Measurements from ENCODE around the gene LRRC66. TPM values are rescaled to one million over a fixed set of nuclear protein-coding genes. Genes with fewer than 3 reads are reported as not detected.

Gene LRRC66, protein sequence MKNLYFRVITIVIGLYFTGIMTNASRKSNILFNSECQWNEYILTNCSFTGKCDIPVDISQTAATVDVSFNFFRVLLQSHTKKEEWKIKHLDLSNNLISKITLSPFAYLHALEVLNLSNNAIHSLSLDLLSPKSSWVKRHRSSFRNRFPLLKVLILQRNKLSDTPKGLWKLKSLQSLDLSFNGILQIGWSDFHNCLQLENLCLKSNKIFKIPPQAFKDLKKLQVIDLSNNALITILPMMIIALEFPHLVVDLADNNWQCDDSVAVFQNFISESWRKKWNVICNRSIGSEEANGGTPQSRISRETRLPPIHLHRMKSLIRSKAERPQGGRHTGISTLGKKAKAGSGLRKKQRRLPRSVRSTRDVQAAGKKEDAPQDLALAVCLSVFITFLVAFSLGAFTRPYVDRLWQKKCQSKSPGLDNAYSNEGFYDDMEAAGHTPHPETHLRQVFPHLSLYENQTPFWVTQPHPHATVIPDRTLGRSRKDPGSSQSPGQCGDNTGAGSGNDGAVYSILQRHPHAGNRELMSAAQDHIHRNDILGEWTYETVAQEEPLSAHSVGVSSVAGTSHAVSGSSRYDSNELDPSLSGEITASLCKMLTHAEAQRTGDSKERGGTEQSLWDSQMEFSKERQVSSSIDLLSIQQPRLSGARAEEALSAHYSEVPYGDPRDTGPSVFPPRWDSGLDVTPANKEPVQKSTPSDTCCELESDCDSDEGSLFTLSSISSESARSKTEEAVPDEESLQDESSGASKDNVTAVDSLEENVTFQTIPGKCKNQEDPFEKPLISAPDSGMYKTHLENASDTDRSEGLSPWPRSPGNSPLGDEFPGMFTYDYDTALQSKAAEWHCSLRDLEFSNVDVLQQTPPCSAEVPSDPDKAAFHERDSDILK
- total RNA-seq (2012; rRNA removed) = 0.44 and 0.51 TPM in 2 replicates

DNA sequence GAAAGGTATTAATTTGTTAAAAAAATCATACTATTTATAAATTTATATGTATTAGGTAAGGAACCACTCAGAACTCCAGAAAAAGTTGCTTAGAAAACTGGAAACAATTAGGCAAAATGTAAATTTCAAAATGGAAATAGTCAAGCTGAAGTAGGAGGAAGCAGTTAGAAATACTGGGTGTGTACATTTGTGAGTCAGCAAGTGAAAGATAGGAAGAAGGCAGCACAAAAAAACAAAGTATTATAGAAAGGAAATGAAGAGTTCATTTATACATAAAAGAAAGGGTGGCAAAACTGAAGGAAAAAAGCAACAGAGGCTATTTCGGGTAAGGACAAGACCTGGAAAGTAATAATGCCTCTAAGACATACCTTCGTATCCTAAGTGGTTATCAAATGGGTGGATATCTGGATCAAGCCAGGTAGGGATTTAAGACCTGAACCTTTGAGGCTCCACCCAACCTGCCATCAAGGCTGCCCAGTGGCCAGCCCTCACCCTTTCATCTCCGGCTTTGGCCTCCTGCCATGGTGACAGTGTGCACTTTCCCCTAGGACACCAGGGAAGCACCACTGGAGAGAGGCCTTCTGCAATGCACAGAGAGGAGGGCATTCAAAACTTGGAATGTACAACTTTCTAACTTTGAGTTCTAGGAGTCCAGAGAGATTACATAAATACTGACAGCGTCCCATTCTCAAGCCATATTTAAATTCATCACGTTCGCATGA lies at the start of gene LRRC66:
Gene LRRC66, minus strand, starts transcription at position 428 of the 722 bp plus-strand sequence. CDS start 2,750 bp downstream, outside the sequence.
- peak within 1 kb of the TSS; percentile 27 for H3K4me3 ChIP-seq (ENCODE audit: low read length)
- H3K9ac ChIP-seq (ENCODE audit: low read depth, low read length) = no peak within 1 kb of the TSS
- H3K4me2 ChIP-seq (ENCODE audit: low read length) = peak within 1 kb of the TSS; percentile 9

DNA sequence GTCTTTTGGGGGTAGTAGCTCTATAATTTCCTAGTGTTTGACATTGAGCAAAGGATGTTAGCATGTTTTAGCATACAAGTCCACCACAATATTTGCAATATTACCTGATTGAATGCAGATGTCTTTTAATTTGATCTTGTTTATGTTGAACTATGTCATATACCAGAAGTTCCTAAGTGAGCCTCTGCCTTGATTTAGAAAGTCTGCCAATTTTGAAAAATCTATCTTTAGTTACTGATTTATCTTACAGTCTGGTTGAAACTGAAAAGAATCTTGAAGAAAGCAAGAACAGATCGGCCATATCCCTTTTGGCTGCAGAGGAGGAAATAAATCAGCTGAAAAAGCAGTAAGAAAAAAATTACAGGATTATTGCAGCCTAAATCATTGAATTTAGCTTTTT lies 49.4 kb upstream of the LRRC66 start:
- H3K9me3 ChIP-seq (replicated peaks; ENCODE audit: low read length) = no peaks in the 10 kb centered on the region
- peaks cover 5% of the 10 kb centered on the region for H3K27me3 ChIP-seq (ENCODE audit: control insufficient read depth, insufficient read depth, low read length)
- H3K4me3 ChIP-seq (ENCODE audit: low read length) = no peak overlapping the region
- no peaks in the 10 kb centered on the region for H3K36me3 ChIP-seq (ENCODE audit: insufficient read depth, low read length)
- H3K9ac ChIP-seq (ENCODE audit: low read depth, low read length) = no peak overlapping the region
- H3K4me1 ChIP-seq (ENCODE audit: control insufficient read depth, insufficient read depth, low read length) = no peaks in the 10 kb centered on the region
- H3K4me2 ChIP-seq (ENCODE audit: low read length) = no peak overlapping the region

More for the DNA sequence above, at the start of gene LRRC66:
- Histone ChIP-seq H3K9me3 (replicated peaks; ENCODE audit: low read length) (no peaks in the 10 kb centered on the region), H3K36me3 (ENCODE audit: insufficient read depth, low read length) (peaks cover 31% of the 10 kb centered on the region), H3K4me1 (ENCODE audit: control insufficient read depth, insufficient read depth, low read length) (peaks cover 6% of the 10 kb centered on the region), H3K27me3 (ENCODE audit: control insufficient read depth, insufficient read depth, low read length) (no peaks in the 10 kb centered on the region)

DNA sequence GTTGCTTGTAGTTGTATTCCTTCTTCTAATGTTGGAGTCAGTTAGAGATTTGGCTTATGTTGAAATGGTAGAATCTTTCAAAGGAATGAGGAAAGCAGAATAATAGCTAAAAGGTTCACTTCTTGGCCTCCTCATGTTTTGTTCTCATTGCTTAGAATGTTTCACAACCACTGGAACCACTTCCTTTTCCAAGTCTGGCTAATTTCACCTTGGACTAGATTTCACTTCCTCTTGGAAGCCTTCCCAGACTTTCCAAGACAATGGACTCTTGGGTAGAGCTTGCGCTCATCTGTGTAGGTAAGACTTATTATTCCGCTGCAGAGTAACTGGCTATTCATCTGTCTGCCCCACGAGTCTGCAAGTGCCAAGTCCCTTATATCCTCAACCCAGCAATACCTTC lies 39.2 kb upstream of the LRRC66 start:
- Histone ChIP-seq H3K4me3 (ENCODE audit: low read length) (no peak overlapping the region), H3K36me3 (ENCODE audit: insufficient read depth, low read length) (no peaks in the 10 kb centered on the region), H3K9me3 (replicated peaks; ENCODE audit: low read length) (no peaks in the 10 kb centered on the region), H3K4me2 (ENCODE audit: low read length) (no peak overlapping the region), H3K27me3 (ENCODE audit: control insufficient read depth, insufficient read depth, low read length) (no peaks in the 10 kb centered on the region), H3K4me1 (ENCODE audit: control insufficient read depth, insufficient read depth, low read length) (no peaks in the 10 kb centered on the region), H3K9ac (ENCODE audit: low read depth, low read length) (no peak overlapping the region)

DNA sequence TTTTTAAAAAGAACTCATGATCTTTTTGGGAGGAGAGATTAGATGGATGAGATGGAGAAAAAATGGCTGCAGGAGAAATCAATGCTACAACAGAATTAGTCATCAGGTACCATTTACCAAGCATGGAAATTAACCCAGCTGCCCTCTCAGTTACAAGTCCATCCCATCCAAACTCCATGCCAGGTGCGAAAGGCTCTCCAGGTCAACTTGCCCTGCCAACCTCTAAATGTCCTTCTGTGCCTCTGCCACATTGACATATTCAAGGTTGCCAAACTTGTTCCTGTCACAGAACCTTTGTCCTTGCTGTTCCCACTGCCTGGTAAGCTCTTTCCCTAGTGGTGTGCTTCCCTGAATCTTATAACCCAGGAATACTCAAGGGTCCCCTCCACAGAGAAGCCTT lies 38.1 kb upstream of the LRRC66 start:
- no peaks in the 10 kb centered on the region for H3K27me3 ChIP-seq (ENCODE audit: control insufficient read depth, insufficient read depth, low read length)
- H3K4me1 ChIP-seq (ENCODE audit: control insufficient read depth, insufficient read depth, low read length) = no peaks in the 10 kb centered on the region
- no peaks in the 10 kb centered on the region for H3K9me3 ChIP-seq (replicated peaks; ENCODE audit: low read length)
- no peak overlapping the region for H3K9ac ChIP-seq (ENCODE audit: low read depth, low read length)
- no peak overlapping the region for H3K4me3 ChIP-seq (ENCODE audit: low read length)
- no peak overlapping the region for H3K4me2 ChIP-seq (ENCODE audit: low read length)
- H3K36me3 ChIP-seq (ENCODE audit: insufficient read depth, low read length) = no peaks in the 10 kb centered on the region

DNA sequence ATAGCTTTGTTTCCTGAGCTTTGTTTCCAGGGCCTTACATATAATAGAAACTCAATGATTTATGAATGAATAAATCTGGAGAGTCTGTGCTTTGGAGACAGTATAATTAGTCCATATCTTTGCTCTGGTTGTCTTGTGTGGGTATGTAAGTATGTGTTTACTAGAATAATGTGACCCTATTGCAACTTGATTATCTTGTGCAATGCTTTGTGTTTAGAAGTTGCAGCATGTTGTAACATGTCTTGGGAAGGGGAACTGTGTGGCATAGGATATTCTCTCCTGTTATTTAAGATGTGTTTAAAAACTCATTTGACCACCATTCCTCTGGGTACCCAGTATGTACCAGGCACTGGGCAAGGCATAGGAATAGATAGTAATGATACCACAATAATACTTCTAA lies 37.0 kb upstream of the LRRC66 start:
- Histone ChIP-seq H3K4me1 (ENCODE audit: control insufficient read depth, insufficient read depth, low read length) (no peaks in the 10 kb centered on the region), H3K4me3 (ENCODE audit: low read length) (no peak overlapping the region), H3K4me2 (ENCODE audit: low read length) (no peak overlapping the region), H3K27me3 (ENCODE audit: control insufficient read depth, insufficient read depth, low read length) (no peaks in the 10 kb centered on the region), H3K9ac (ENCODE audit: low read depth, low read length) (no peak overlapping the region), H3K36me3 (ENCODE audit: insufficient read depth, low read length) (no peaks in the 10 kb centered on the region), H3K9me3 (replicated peaks; ENCODE audit: low read length) (no peaks in the 10 kb centered on the region)

DNA sequence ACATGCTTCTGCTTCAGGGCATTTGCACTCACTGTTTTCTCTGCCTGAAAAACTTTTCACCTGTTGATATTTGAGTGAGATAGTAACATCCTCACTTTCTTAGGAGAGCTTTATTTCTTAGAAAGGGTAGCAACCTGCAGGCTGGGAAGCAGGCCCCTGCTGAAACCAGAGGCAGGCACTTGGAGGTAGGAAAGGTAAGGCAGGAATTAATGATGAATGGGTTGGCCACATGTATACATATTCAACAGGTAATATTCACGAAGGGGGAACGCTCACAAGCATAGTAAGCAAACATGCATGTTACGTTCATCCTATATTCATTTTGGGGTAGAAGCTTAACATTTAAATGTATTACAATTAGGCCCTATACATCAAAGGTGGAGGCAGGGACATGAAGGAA lies 34.1 kb upstream of the LRRC66 start:
- Histone ChIP-seq H3K36me3 (ENCODE audit: insufficient read depth, low read length) (no peaks in the 10 kb centered on the region), H3K27me3 (ENCODE audit: control insufficient read depth, insufficient read depth, low read length) (peaks cover 3% of the 10 kb centered on the region), H3K4me2 (ENCODE audit: low read length) (no peak overlapping the region), H3K9me3 (replicated peaks; ENCODE audit: low read length) (no peaks in the 10 kb centered on the region), H3K9ac (ENCODE audit: low read depth, low read length) (no peak overlapping the region), H3K4me3 (ENCODE audit: low read length) (no peak overlapping the region), H3K4me1 (ENCODE audit: control insufficient read depth, insufficient read depth, low read length) (no peaks in the 10 kb centered on the region)

DNA sequence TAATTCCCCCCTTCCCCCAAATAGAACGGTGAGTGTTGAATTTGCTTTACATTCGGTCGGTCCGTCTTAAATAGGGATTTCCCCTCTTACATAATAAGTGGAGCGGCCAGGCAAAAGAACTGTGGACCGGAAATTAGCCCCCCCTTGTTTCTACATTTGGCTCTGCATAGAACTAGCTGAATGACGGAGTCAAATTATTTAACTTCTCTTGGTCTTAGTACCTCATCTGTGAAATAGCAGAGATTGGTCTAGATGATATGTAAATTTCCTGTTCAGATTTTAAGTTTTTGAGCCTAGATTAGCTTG lies 32.3 kb upstream of the LRRC66 start:
- Histone ChIP-seq H3K27me3 (ENCODE audit: control insufficient read depth, insufficient read depth, low read length) (peaks cover 3% of the 10 kb centered on the region), H3K4me3 (ENCODE audit: low read length) (peak overlapping the region; percentile 79), H3K36me3 (ENCODE audit: insufficient read depth, low read length) (no peaks in the 10 kb centered on the region), H3K9ac (ENCODE audit: low read depth, low read length) (no peak overlapping the region), H3K9me3 (replicated peaks; ENCODE audit: low read length) (no peaks in the 10 kb centered on the region), H3K4me1 (ENCODE audit: control insufficient read depth, insufficient read depth, low read length) (no peaks in the 10 kb centered on the region), H3K4me2 (ENCODE audit: low read length) (peak overlapping the region; percentile 98)

DNA sequence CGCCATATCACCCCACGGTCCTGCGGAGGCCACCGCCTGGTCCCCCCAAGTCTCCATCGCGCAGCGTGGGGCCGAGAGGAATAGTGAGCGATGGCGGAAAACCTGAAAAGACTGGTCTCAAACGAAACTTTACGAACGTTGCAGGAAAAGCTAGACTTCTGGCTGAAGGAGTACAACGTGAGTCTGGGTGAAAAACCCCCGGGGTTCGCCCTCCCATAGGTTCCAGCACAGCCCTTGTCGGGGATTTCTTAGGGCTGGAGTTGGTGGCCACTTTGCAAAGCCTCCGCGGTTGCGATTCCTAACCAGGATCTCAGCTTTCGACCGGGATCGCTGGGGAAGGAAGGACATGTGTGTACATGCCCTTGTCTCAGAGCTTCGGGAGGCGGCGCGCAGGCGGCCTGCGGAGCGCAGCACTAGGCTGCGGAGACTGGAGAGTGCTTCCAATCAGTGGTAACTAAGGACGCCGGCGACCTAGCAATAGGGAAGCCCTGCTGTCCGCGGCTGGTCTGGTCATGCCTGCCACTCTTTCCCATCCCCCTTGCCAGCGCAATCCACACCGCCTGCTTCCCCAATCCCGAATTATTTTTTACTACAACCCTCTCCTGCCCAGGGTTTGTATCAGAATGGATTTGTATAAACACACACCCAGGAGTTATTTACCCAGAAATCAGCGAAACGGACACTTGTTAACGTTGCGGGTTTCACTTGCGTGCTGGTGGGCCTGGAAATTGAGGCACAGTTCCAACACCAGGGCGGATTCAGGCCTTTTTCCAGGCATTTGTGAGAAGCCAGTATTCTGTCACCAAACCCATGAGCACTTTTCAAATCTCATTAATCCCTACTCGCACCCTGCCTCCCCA lies 31.7 kb upstream of the LRRC66 start:
- peak overlapping the region; percentile 75 for H3K9ac ChIP-seq (ENCODE audit: low read depth, low read length)

DNA sequence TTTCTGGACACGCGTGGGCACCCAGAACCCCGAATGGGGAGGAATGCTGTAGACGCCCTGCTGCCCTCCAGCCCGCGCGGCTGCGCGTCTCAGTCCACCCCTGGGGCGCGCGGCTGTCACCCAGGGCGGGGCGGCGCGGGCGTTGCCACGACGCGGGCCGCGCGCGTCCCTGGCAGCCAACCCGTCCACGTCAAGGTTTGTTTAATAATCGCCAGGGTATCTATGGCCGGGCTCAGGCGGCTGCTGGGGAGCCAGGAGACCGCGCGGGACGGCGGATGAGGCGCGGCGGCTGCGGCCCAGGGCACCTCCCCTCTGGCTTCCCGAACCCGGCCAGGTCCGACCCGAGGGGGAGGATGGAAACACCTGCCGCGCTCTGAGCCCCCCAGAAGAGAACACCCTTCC lies 31.1 kb upstream of the LRRC66 start, which contains the start of gene SPATA18:
Gene SPATA18, plus strand, starts transcription at position 92 of the 402 bp plus-strand sequence. CDS start 401 bp downstream, outside the sequence.
- Histone ChIP-seq H3K9me3 (replicated peaks; ENCODE audit: low read length) (no peaks in the 10 kb centered on the region), H3K4me1 (ENCODE audit: control insufficient read depth, insufficient read depth, low read length) (no peaks in the 10 kb centered on the region), H3K4me3 (ENCODE audit: low read length) (peak within 1 kb of the TSS; percentile 79), H3K4me2 (ENCODE audit: low read length) (peak within 1 kb of the TSS; percentile 98), H3K27me3 (ENCODE audit: control insufficient read depth, insufficient read depth, low read length) (peaks cover 8% of the 10 kb centered on the region), H3K9ac (ENCODE audit: low read depth, low read length) (peak within 1 kb of the TSS; percentile 75), H3K36me3 (ENCODE audit: insufficient read depth, low read length) (no peaks in the 10 kb centered on the region)

More for the DNA sequence above, 31.7 kb upstream of the LRRC66 start:
- Histone ChIP-seq H3K4me3 (ENCODE audit: low read length) (peak overlapping the region; percentile 79), H3K4me2 (ENCODE audit: low read length) (peak overlapping the region; percentile 98), H3K27me3 (ENCODE audit: control insufficient read depth, insufficient read depth, low read length) (peaks cover 3% of the 10 kb centered on the region), H3K9me3 (replicated peaks; ENCODE audit: low read length) (no peaks in the 10 kb centered on the region), H3K4me1 (ENCODE audit: control insufficient read depth, insufficient read depth, low read length) (no peaks in the 10 kb centered on the region), H3K36me3 (ENCODE audit: insufficient read depth, low read length) (no peaks in the 10 kb centered on the region)

DNA sequence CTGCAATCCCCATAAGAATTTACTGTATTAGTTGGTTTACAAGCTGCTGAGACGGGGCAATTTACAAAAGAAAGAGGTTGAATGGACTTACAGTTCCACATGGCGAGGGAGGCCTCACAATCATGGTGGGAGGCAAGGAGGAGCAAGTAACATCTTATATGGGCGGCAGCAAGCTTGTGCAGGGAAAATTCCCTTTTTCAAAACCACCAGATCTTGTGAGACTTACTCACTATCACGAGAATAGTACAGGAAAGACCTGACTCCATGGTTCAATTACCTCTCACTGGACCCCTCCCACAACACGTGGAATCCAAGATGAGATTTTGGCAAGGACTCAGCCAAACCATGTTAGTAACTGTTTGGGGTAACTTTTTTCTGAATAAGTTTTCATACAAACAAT lies 29.1 kb upstream of the LRRC66 start:
- Histone ChIP-seq H3K4me1 (ENCODE audit: control insufficient read depth, insufficient read depth, low read length) (no peaks in the 10 kb centered on the region), H3K9me3 (replicated peaks; ENCODE audit: low read length) (no peaks in the 10 kb centered on the region), H3K27me3 (ENCODE audit: control insufficient read depth, insufficient read depth, low read length) (peaks cover 9% of the 10 kb centered on the region), H3K9ac (ENCODE audit: low read depth, low read length) (no peak overlapping the region), H3K4me2 (ENCODE audit: low read length) (no peak overlapping the region), H3K4me3 (ENCODE audit: low read length) (no peak overlapping the region), H3K36me3 (ENCODE audit: insufficient read depth, low read length) (no peaks in the 10 kb centered on the region)
